H9 (cell line): Measurements from ENCODE around the gene BRWD1. TPM values are rescaled to one million over a fixed set of nuclear protein-coding genes. Genes with fewer than 3 reads are reported as not detected.

Experiments used
- DNase-seq: peaks from one replicate; pipeline ENCODE4 v3.0.0-alpha.2; 2017
- H2AFZ ChIP-seq: one replicate; pipeline ENCODE4 v1.6.1; 2013; ENCODE audit warnings: mild to moderate bottlenecking, low read length, control low read depth, moderate library complexity
- H2AK5ac ChIP-seq: 2 replicates; pipeline ENCODE4 v1.6.1; 2013; ENCODE audit warnings: low read length, control low read depth, mixed read lengths; ENCODE audit not compliant: insufficient read length
- H2BK120ac ChIP-seq: one replicate; pipeline ENCODE4 v1.6.1; 2013; ENCODE audit warnings: low read depth, mild to moderate bottlenecking, low read length, control low read depth, inconsistent platforms; ENCODE audit not compliant: poor library complexity, severe bottlenecking
- H2BK12ac ChIP-seq: 2 replicates; pipeline ENCODE4 v1.6.1; 2013; ENCODE audit warnings: low read length, control low read depth, mixed read lengths, low read depth; ENCODE audit not compliant: insufficient read length
- H2BK15ac ChIP-seq: 2 replicates; pipeline ENCODE4 v1.6.1; 2013; ENCODE audit warnings: low read depth, low read length, control low read depth
- H2BK20ac ChIP-seq: one replicate; pipeline ENCODE4 v1.6.1; 2013; ENCODE audit warnings: low read depth, mild to moderate bottlenecking, low read length, control low read depth, inconsistent platforms; ENCODE audit not compliant: poor library complexity, severe bottlenecking
- H2BK5ac ChIP-seq: 2 replicates; pipeline ENCODE4 v1.6.1; 2013; ENCODE audit warnings: low read length, control low read depth, mixed read lengths; ENCODE audit not compliant: insufficient read length
- H3K14ac ChIP-seq: 2 replicates; pipeline ENCODE4 v1.6.1; 2013; ENCODE audit warnings: low read length, control low read depth; ENCODE audit not compliant: insufficient read depth
- H3K18ac ChIP-seq: 2 replicates; pipeline ENCODE4 v1.6.1; 2013; ENCODE audit warnings: low read depth, mild to moderate bottlenecking, mixed read lengths, low read length, control low read depth; ENCODE audit not compliant: insufficient read length
- H3K23ac ChIP-seq: 2 replicates; pipeline ENCODE4 v1.6.1; 2013; ENCODE audit warnings: low read length, control low read depth, mixed read lengths, low read depth; ENCODE audit not compliant: insufficient read length
- H3K23me2 ChIP-seq: 2 replicates; pipeline ENCODE4 v1.6.1; 2013; ENCODE audit warnings: low read depth, mild to moderate bottlenecking, mixed read lengths, low read length, control low read depth; ENCODE audit not compliant: insufficient read length, poor library complexity, severe bottlenecking
- H3K27ac ChIP-seq: 2 replicates; pipeline ENCODE4 v1.5.1; 2013; ENCODE audit warnings: low read length, control low read depth, mixed read lengths, low read depth; ENCODE audit not compliant: insufficient read length
- H3K27me3 ChIP-seq: 2 replicates; pipeline ENCODE4 v1.6.1; 2013; ENCODE audit warnings: low read length, control low read depth, inconsistent platforms; ENCODE audit not compliant: insufficient read depth
- H3K4ac ChIP-seq: 2 replicates; pipeline ENCODE4 v1.6.1; 2013; ENCODE audit warnings: low read depth, mild to moderate bottlenecking, control low read depth, inconsistent platforms, low read length, moderate library complexity
- H3K4me1 ChIP-seq: 2 replicates; pipeline ENCODE4 v1.6.1; 2013; ENCODE audit warnings: low read length, control low read depth, inconsistent platforms; ENCODE audit not compliant: insufficient read depth
- H3K4me2 ChIP-seq: 2 replicates; pipeline ENCODE4 v1.6.1; 2013; ENCODE audit warnings: low read length, control low read depth, mixed read lengths; ENCODE audit not compliant: insufficient read length, insufficient read depth
- H3K56ac ChIP-seq: 2 replicates; pipeline ENCODE4 v1.6.1; 2013; ENCODE audit warnings: low read depth, mild to moderate bottlenecking, mixed read lengths, low read length, control low read depth; ENCODE audit not compliant: insufficient read length
- H3K79me1 ChIP-seq: 2 replicates; pipeline ENCODE4 v1.6.1; 2013; ENCODE audit warnings: low read depth, mild to moderate bottlenecking, moderate library complexity, low read length, control low read depth, inconsistent platforms; ENCODE audit not compliant: insufficient read depth, poor library complexity, severe bottlenecking
- H3K79me2 ChIP-seq: 2 replicates; pipeline ENCODE4 v1.6.1; 2013; ENCODE audit warnings: low read length, control low read depth, inconsistent platforms; ENCODE audit not compliant: insufficient read depth
- H3K9ac ChIP-seq: 2 replicates; pipeline ENCODE4 v1.6.1; 2013; ENCODE audit warnings: low read length, control low read depth, mixed read lengths; ENCODE audit not compliant: insufficient read length; ENCODE audit errors: extremely low read depth
- H3K9me3 ChIP-seq: one replicate; pipeline ENCODE4 v1.6.1; 2013; ENCODE audit warnings: low read depth, low read length, inconsistent platforms; ENCODE audit not compliant: control insufficient read depth
- H3T11ph ChIP-seq: one replicate; pipeline ENCODE4 v1.6.1; 2013; ENCODE audit warnings: mild to moderate bottlenecking, low read length, control low read depth, inconsistent platforms
- H4K20me1 ChIP-seq: one replicate; pipeline ENCODE4 v1.6.1; 2013; ENCODE audit not compliant: control insufficient read depth, insufficient read length, insufficient read depth
- H4K5ac ChIP-seq: 2 replicates; pipeline ENCODE4 v1.6.1; 2013; ENCODE audit warnings: low read depth, mild to moderate bottlenecking, mixed read lengths, low read length, control low read depth; ENCODE audit not compliant: insufficient read length
- H4K8ac ChIP-seq: replicated peaks from 2 replicates; pipeline ENCODE4 v1.6.1; 2013; ENCODE audit warnings: low read length, control low read depth, mixed read lengths, low read depth; ENCODE audit not compliant: insufficient read length
- H4K91ac ChIP-seq: 2 replicates; pipeline ENCODE4 v1.6.1; 2013; ENCODE audit warnings: low read depth, mild to moderate bottlenecking, moderate library complexity, mixed read lengths, low read length, control low read depth; ENCODE audit not compliant: insufficient read length
- H3K27ac Mint-ChIP-seq, 3 experiments: 2 replicates in 2 of 3; 3 replicates in 1 of 3; pipeline ENCODE4 v1.8.0; 2020 to 2021; ENCODE audit warnings: mixed read lengths in 3 of 3, mild to moderate bottlenecking in 1 of 3, moderate library complexity in 1 of 3
- H3K27me3 Mint-ChIP-seq: 2 replicates; pipeline ENCODE4 v1.8.0; 2021; ENCODE audit warnings: low read depth, mild to moderate bottlenecking, moderate library complexity, mixed read lengths
- H3K36me3 Mint-ChIP-seq, 3 experiments: 2 replicates in 2 of 3; 3 replicates in 1 of 3; pipeline ENCODE4 v1.8.0; 2020 to 2021; ENCODE audit warnings: low read depth in 3 of 3, mixed read lengths in 3 of 3; ENCODE audit not compliant: insufficient read depth in 1 of 3
- H3K4me1 Mint-ChIP-seq, 2 experiments: 2 replicates each; pipeline ENCODE4 v1.8.0; 2020; ENCODE audit warnings: mixed read lengths in 2 of 2
- H3K4me3 Mint-ChIP-seq, 2 experiments: 2 replicates in 1 of 2; 3 replicates in 1 of 2; pipeline ENCODE4 v1.8.0; 2020 to 2021; ENCODE audit warnings: mild to moderate bottlenecking in 2 of 2, mixed read lengths in 2 of 2, moderate library complexity in 1 of 2
- H3K9me3 Mint-ChIP-seq, 2 experiments: 2 replicates in 1 of 2; 3 replicates in 1 of 2; pipeline ENCODE4 v1.8.0; 2020; ENCODE audit warnings: mild to moderate bottlenecking in 2 of 2, mixed read lengths in 2 of 2, moderate library complexity in 1 of 2
- CTCF ChIP-seq: fragments of 200-600 bp; sonication (generic); conservative IDR thresholded peaks from 3 replicates; pipeline ENCODE4 v1.8.0; 2021; ENCODE audit warnings: antibody characterized with exemption, mild to moderate bottlenecking
- WGBS: extraction: QIAGEN DNeasy Blood & Tissue Kit; methylation state at CpG from one replicate; pipeline ENCODE4 v1.1.7; 2013; ENCODE audit warnings: missing lambda C conversion rate, low lambda C conversion rate, mixed read lengths; ENCODE audit not compliant: insufficient read length; ENCODE audit errors: extremely low coverage; 5-methylcytosine and 5-hydroxymethylcytosine counted together
- total RNA-seq: library from RNA; stranded (reverse); gene quantifications from 2 replicates; pipeline ENCODE4 v1.2.1, GENCODE V29; 2021

Gene BRWD1
- total RNA-seq, 1 experiment from 2014 or later = 48.4 TPM

GRCh38 chr21:39134288-39134810 is 179.1 kb downstream of the BRWD1 start:
- Mint-ChIP-seq H3K4me3 (no peak overlapping the region), H3K36me3 (no peaks in the 10 kb centered on the region), H3K9me3 (no peaks in the 10 kb centered on the region), H3K4me1 (peaks cover 11 to 12% of the 10 kb centered on the region in 2 experiments), H3K27ac (no peak overlapping the region), H3K27me3 (no peaks in the 10 kb centered on the region; the same call in 1 of the 2 replicates)
- Histone ChIP-seq H3K4me1 (no peaks in the 10 kb centered on the region; the same call in 1 of the 2 replicates), H3K4me2 (no peak overlapping the region), H3T11ph (no peak overlapping the region), H2BK20ac (no peak overlapping the region), H4K5ac (no peak overlapping the region), H3K18ac (no peak overlapping the region), H4K91ac (no peak overlapping the region), H3K9ac (no peak overlapping the region), H4K20me1 (no peaks in the 10 kb centered on the region), H2AFZ (no peak overlapping the region), H3K4ac (no peak overlapping the region), H3K23me2 (no peaks in the 10 kb centered on the region), H2BK15ac (no peak overlapping the region), H3K56ac (no peak overlapping the region), H3K14ac (no peak overlapping the region), H3K27me3 (no peaks in the 10 kb centered on the region), H2AK5ac (no peak overlapping the region), H3K23ac (no peak overlapping the region), H2BK120ac (no peak overlapping the region), H3K9me3 (peaks cover 5% of the 10 kb centered on the region), H3K79me2 (no peaks in the 10 kb centered on the region), H3K79me1 (no peaks in the 10 kb centered on the region), H3K27ac (no peak overlapping the region), H2BK5ac (no peak overlapping the region), H2BK12ac (no peak overlapping the region), H4K8ac (no peak overlapping the region)
- WGBS = 100% methylated on average over 7 of the region's 15 CpGs
- no peak for TF ChIP-seq CTCF
- no peak for DNase-seq

Other genes starting within 250 kb of the BRWD1 start
- 78.8 and 82.3 TPM in 2 replicates for gene PSMG1, start 130.2 kb downstream of the BRWD1 start, total RNA-seq
- 513 and 516 TPM in 2 replicates for gene HMGN1, start 35.5 kb upstream of the BRWD1 start, total RNA-seq
- gene LCA5L, start 132.1 kb upstream of the BRWD1 start, total RNA-seq = 0.46 and 0.50 TPM in 2 replicates
- gene SH3BGR, start 138.3 kb upstream of the BRWD1 start, total RNA-seq = 2.9 and 4.3 TPM in 2 replicates